RKO (cell line): ENCODE results near the gene RABGAP1L.
"Not testable (repeated sequence)": the region's sequence is repeated elsewhere in the genome, so short reads cannot be mapped to it uniquely, and the experiment has no call there.

Experiments used
- DNase-seq: peaks from one replicate; pipeline ENCODE4 v3.0.0-alpha.2; 2016; ENCODE audit warnings: low spot score

Gene RABGAP1L

DNA sequence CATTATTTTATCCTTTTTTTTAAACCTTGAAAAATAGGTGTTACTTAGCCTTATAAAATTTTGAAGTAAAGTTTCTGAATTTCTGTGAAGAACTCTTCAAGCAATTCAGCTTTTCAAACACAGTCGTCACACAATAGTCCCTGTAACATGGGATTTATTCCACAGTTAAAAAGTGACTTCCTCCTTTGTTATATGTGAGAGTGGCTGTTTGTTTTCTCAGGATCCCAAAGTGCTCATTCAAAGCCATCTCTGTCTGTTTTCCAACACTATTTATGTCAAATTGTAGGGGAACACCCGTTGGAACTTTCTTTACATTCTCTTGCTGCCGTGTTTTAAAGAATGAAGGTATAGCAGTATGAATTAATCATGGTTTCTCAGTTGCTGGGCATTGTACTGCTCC lies 207.6 kb downstream of the RABGAP1L start:
- no peak for DNase-seq

DNA sequence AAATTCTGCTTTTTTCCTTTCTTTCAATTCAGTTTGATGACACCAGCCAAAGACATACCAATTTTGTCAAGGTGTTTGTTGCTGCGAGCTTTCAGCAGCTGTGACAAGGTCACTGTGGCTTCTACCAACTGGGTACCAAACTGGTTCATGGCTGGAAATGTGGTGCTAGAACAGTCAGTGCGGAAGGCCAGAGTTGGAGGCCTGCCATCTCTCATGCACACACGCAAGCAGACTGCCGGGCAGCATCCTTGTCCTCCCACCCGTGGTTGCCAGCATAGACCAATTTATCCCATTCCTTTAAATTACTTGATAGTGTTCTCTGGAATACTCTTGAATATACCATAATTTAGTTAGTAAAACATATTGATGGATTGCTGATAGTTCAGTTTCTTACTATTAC lies 208.6 kb downstream of the RABGAP1L start:
- no peak for DNase-seq

DNA sequence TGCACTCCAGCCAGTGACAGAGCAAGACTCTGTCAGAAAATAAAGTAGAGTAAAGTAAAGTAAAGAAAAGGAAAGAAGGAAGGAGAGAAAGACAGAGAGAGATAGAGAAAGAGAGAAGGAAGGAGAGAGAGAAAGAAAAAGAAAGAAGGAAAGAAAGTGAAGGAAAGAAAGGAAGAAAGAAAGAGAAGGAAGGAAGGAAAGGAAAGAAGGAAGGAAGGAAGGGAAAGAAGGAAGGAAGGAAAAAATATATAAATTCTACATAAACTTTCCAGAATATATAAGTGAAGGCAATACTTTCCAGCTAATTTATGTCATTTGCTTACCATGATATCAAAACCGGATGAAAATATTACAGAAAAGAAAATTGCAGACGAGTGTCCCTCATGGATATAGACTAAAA lies 216.7 kb downstream of the RABGAP1L start:
- no peak for DNase-seq

DNA sequence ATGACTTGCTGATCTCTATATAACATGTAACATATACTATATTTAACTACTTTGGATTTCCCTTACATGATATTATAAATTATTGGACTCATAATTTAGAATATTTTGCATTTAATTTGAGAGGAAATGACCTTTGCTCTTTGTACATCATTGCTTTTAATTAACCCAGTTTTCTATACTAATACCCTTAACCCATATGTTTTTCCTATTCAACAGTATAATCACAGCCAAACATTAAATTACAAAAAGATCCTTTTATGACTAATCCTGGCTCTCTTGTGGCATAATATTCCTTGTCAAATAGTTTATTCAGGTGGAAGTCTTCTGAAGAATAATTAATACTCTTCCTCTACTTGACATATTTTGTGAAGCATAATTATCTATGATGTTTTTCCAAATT lies 232.4 kb downstream of the RABGAP1L start:
- DNase-seq: no peak

DNA sequence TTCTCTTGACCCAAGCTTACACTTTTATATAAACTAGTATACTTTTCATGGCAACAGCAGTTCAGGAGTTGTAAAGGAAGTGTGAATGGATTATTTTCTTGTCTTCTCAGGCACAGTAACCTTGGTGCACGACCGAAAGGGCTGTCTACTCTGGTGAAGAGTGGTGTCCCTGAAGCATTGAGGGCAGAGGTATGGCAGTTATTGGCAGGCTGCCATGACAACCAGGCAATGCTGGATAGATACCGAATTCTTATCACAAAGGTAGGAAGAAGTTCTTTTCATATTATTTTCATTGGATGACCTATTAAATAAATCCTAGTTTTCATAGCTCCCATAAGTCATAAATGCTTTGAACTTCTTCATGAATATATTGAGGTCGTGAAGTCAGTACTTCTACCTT lies 234.6 kb downstream of the RABGAP1L start:
- DNase-seq: no peak

DNA sequence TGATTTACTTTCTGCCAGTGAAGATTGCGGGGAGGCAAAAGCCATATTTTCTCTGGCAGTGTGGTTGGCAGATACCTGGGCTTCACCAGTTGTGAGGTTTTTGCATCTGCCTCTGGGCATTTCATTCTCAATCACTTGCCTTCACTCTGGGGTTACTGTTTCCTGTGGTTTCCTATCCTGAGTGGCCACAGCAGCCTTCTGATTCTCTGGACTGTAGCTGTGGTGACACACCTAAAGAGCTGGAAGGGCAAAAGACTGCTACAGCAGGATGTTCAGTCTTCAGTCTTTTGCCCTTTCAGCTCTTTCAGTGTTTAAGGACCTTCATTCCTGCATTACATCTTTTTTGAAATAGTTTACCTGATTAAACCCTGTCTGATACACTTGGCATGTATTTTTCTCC lies 237.9 kb downstream of the RABGAP1L start:
- DNase-seq: no peak

DNA sequence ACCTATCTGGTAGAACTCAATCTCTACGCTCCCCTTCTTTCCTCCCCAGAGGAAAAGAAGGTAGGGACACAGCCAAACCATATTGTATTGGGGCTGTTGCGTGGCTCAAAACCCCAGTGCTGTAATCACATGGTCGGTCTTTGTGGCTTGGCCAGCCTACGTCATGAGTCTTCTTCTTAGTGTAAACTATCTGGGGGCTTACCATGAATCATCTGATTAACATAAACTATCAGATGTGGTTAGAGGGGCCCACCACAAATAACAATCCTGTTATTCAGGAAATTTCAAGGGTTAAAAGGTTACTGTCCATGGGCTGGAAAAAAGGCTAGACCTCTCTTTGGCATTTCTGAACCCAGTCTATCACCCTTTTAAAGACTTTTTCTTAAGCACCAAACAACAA lies 238.9 kb downstream of the RABGAP1L start:
- DNase-seq: no peak

DNA sequence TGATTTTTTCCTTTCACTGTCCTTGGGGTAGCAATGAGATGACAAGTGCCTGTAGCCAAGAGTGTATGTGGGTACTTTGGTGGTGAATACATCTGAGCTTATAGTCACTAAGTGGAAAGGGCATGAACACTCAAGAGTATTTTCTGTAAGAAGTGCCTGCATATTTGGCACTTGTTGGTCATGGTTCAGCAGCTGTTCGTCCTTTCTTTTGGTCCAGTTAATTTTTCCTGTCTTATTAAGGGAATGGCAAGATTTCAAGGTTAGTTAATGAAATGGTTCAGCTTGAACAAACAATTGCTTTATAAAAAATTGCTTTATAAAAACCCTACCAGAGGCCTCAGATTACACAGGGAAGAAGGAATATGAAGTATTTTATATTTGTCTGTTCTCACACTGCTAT lies 239.9 kb downstream of the RABGAP1L start:
- DNase-seq: no peak

DNA sequence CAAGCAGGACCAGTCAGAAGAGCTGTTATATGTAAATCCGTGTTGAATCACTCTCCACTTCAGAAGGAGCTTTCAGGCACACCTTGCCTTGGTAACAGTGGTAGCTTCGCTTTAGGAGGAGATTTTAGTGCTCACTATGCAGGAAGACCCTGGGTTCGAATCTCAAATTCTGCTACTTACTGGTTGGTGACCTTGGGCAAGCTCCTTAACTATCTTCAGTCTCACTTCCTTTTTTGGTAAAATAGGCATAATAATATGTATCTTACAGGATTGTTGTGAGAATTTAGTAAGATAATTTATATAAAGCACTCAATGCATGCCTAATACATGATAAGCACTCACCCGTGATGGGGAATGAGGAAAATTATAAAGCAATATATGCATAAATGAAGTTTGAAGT lies 241.8 kb downstream of the RABGAP1L start:
- DNase-seq: no peak

DNA sequence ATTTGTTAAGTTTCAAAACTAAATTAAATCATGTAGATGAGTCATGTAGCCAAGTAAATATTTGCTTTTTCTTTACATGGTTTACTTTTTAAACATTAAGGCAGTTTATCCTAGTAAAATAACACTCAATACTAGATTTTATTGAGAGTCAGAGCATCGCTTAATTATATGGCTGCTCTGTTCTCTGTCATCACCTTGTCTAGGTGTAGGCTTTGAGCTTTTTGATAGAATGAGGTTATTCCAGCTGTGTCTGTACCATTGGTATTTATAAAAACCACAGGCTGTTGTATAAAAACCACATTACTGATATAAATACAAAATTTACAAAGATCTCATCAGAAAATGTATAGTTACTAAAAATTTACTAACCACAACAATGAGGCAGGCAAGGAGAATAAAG lies 245.9 kb downstream of the RABGAP1L start:
- DNase-seq: no peak

DNA sequence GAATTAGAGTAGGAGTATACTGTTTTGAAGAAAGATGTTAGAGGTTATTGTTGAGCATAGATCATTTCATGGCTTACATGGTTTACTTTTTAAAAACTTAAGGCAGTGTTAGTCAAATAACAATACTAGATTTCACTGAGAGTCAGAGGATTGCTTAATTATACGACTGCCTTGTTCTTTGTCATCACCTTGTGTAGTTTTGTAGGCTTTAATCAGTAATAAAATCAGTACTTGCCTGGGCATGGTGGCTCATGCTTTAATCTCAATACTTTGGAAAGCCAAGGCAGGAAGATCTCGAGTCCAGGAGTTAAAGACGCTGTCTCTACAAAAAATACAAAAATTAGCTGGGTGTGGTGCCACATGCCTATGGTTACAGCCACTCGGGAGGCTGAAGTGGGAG lies 247.1 kb downstream of the RABGAP1L start:
- no peak for DNase-seq

DNA sequence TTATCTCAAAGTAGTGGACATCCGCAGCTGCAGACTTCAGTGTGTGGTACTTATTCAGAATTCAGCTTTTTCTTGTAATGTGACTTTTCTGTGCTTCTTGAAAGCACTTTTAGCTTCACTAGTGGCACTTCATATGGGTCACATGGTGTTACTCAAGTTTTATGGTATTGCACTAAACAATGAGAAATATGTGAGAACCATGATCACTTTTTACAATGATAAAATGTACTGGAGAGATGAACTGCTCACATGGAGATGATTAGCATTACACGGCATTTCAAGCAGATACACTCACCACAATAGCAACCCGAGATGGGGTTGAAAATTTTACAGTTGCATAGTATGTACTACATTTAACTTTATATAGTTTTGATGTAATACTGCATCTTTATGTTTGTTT lies 248.3 kb downstream of the RABGAP1L start:
- no peak for DNase-seq

DNA sequence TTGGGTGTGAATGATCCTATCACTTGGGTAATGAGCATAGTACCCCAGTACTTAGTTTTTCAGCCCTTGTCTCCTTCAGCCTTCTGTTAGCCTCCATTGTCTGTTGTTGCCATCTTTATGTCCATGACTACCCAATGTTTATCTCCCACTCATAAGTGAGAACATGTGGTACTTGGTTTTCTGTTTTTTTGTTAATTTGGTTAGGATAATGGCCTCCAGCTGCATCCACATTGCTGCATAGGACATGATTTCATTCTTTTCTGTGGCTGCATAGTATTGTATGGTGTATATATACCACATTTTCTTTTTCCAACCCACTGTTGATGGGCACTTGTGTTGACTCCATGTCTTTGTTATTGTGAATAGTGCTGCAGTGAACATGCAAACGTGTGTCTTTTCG lies 248.8 kb downstream of the RABGAP1L start:
- no peak for DNase-seq

DNA sequence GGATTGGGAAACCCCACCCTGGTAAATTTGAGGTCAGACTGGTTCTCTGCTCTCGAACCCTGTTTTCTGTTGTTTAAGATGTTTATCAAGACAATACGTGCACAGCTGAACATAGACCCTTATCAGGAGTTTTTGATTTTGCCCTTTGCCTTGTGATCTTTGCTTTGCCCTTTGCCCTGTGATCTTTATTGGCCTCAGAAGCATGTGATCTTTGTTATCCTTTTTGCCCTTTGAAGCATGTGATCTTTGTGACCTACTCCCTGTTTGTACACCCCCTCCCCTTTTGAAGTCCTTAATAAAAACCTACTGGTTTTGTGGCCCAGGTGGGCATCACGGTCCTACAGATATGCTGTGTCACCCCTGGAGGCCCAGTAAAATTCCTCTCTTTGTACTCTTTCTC lies 250.5 kb downstream of the RABGAP1L start:
- not testable (repeated sequence) for DNase-seq

DNA sequence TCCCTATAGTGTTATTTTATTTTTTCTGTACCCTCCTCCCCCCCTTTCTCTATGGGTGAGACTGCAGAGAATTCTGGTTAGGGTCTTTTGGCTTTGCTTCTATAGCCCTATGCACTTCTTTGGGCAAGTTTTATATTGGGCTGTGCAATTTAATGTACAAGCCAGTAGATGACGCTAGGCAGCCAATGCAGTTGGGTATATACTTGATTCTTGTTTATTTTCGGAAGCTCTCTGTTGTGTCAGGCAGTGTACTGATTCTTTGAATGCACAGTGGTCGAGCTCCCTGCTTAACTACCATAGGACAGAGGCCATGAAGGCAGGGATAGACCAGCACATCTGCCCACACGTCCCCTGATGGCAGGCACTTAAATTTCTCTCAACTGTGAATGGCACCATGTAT lies 254.3 kb downstream of the RABGAP1L start:
- no peak for DNase-seq

DNA sequence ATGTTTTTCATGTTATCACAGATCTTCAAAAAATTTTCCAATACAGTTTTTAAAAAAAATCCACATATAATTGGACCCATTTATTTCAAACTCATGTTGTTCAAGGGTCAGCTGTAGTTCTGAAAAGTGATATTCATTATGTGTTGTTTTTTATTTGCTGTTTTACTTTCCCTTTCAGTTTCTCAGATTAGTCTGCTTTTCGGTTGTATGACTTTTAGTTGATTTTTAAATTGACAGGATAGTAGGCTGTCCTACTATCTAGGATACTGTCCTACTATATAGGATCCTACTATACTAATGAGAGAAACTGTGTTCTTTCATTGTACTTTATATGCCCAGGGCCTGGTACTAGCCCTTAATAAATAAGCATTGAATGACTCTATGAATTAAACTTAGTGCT lies 254.9 kb downstream of the RABGAP1L start:
- DNase-seq: no peak

DNA sequence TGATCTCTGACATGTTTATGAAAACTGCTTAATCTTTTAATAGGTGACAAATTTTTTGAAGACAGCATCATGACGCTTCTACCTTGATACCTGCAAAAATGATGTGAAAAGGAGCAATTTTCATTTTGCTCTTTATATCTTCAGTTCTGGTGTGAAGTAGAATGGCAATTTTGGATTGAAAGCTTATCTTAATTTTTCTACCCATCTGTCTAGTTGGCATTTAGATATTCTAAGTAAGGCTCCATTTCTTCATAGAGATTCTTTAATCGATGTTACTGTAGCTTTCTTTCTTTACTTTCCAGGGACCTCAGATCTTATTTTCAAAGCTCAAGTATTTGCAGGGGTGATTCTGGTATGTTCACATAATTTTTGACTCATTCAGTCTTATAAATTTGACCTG lies 256.2 kb downstream of the RABGAP1L start:
- DNase-seq: no peak

DNA sequence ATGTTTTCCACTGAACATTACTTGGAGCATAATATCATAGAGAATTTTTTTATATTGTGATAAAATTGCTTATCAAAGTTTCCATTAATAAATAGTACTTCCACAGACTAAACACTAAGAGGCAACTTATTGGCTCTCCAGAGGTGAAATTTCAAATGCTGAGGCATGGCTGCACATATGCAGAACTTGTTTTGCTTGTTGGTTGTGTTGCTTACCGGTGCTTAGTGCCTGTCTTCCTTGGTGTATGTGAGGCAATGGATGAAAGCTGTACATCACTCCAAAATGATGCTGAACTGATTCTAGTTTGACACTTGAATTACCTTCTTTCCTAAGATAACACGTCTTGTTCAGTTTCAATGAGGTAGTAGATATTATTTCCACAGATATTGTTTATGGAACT lies 258.6 kb downstream of the RABGAP1L start:
- DNase-seq: no peak

DNA sequence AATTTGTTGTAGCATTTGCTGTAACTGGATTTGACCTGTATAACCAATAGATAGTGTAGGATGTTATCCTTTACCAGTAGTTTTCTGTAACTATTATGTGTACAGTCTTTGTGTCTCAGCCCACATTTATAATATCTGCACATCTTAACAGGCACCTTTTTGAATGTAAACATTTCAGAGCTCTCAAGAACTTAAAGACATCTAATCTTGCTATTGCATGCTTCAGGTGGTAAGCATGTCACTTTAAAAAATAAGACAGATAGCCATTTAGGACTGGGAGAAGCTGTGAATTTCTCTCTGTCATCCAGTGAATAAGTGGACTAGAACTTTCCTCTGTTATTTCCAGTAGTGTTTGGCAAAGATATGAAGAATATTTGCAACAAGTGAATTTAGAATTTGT lies 265.8 kb downstream of the RABGAP1L start:
- DNase-seq: no peak

DNA sequence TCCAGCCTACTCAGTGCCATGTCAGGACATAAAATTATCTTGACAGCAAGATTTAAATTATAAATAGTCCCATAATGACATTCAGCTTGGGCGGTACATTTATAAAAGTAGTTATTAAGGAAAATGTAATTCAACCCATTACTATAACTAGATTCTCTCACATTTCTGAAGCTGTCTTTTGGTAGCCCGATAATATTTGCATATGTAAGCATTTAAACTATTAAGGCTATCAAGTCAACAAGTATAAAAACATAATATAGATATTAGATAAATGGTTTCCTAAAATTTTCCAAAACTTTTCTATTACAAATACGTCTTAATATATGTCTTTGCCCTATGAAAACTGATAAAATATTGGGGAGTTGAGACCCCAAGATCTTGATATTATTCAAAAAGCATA lies 266.8 kb downstream of the RABGAP1L start:
- no peak for DNase-seq

DNA sequence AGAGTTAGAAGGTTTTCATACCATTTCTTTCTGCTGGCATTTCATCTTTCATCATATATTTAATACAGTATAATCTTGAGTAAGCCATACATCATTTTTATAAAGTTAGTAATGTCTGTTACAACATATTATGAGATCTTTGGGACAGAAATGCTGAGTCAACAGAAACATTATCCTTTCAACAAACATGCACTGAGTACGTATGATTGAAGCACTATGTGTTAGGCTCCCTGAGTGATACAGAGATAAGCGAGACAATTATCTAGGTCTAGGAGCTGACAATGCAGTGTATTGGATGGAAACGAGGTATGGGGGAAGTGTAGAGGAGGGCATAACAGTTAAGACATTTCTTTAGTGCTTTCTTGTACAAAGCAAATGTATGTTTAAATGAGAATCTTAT lies 268.7 kb downstream of the RABGAP1L start:
- DNase-seq: no peak

DNA sequence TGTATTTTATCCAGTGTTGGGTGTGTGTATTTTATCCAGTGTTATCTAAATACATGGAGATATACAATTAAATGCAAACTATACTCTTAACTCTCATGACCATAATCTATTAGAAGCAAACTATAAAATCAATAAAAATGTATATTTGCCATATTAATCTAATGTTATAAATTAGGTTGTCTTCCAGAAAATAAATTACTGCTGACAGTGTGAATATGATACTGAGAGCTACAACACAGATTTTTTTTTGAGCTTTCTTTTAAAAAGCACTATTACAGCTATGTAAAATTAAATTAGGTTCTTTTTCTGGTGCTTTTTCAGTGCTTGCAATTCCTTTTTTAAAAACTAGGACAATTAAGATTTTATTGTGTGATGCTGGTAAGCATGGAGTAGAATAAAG lies 269.4 kb downstream of the RABGAP1L start:
- DNase-seq: no peak

DNA sequence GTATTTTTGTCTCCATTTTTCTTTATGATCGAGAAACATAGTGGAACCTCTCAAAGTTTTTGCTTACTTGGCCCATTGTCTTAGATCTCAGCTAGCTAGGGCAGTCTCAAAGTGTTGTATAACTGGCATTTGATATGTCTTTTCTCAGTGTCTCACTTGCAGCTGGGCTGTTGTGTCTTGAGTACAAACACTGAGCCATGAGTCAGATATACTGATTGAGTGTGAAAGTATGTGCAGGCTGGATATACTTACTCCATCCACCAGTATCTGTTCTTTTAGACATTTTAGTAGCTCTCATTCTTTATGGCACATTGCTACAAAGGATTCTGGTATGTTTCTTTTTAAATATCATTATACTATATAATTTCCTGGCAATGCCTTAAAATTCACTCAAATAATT lies 274.1 kb downstream of the RABGAP1L start:
- peak; percentile 38 for DNase-seq

DNA sequence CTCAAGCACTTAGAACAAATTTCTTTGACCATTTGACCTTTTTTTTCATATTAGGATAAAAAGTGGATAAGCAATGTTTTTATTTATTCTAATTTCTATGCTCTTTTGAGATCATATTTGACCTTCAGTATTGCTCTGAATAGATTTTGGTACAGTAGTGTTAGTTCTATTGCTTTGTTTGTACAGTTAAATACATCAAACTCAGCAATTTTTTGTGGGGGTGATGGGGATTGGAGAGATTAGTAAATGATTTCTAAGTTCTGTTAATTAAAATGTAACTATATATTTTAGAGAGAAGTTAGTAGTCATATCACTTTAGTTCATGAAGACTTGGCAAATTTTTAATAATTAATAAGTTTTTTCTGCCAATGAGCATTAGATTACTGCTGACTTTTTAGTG lies 286.0 kb downstream of the RABGAP1L start:
- DNase-seq: no peak

DNA sequence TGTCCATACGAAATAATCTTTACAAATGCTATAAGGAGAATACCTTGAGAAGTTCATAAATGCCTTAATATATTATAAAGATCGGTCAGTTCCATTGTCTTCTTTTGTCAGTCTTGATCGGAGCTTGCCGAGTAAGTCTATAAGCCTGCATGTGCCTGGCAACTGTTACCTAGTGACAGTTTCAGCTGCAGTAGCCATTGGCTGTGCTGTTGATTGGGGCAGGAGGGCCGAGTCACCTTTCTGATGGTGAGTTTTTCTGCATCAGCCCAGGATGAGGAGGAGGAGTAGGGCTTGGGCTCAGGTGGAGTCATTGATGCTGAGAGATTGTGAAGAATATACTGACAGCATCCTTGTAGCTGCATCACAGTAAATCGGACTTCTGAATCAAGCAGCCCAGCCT lies 286.5 kb downstream of the RABGAP1L start:
- DNase-seq: no peak
